ENCODE results near the gene PRPF38A.

PRPF38A gene

GRCh38 chr1:52402860-52403240, 1.6 kb upstream of the PRPF38A start:
- no peak overlapping the region for H3K4me2 ChIP-seq (ENCODE audit: low read length)
- no peak overlapping the region for H3K18ac ChIP-seq (ENCODE audit: low read length)
- no peak overlapping the region for H3K23ac ChIP-seq (ENCODE audit: low read length)
- no peak overlapping the region for H2AFZ ChIP-seq (ENCODE audit: insufficient read depth, low read length, poor library complexity)
- H3K27ac ChIP-seq (ENCODE audit: low read depth, low read length) = no peak overlapping the region
- H3K9ac ChIP-seq (ENCODE audit: low read length) = no peak overlapping the region
- no peaks in the 10 kb centered on the region for H3K79me2 ChIP-seq (ENCODE audit: control insufficient read depth, insufficient read depth, low read length, poor library complexity)
- DNase-seq = no peak
- no peak overlapping the region for H3K14ac ChIP-seq (ENCODE audit: low read length)
- no peak overlapping the region for H2AK5ac ChIP-seq (ENCODE audit: low read length)
- H4K8ac ChIP-seq (ENCODE audit: low read depth, low read length) = no peak overlapping the region
- peaks cover 7 to 18% of the 10 kb centered on the region in 2 experiments for H3K36me3 ChIP-seq (ENCODE audit: control insufficient read depth in 1 of 2, insufficient read depth in 2 of 2, low read length in 2 of 2)
- H4K91ac ChIP-seq (ENCODE audit: low read depth, low read length) = no peak overlapping the region
- no peak overlapping the region for H4K12ac ChIP-seq (ENCODE audit: low read depth, low read length)
- no peaks in the 10 kb centered on the region for H3K27me3 ChIP-seq (ENCODE audit: insufficient read depth, low read length)
- peaks cover 5% of the 10 kb centered on the region for H3K79me1 ChIP-seq (ENCODE audit: low read length)
- peak overlapping the region; percentile 25 for H3K4ac ChIP-seq (ENCODE audit: low read depth, low read length)
- H3K4me1 ChIP-seq (ENCODE audit: control insufficient read depth in 1 of 2, insufficient read depth in 2 of 2, low read length in 2 of 2) = no peaks in the 10 kb centered on the region
- WGBS (ENCODE audit: extremely low coverage, insufficient coverage, insufficient read length) = no CpG with 5 or more reads among the region's 3 CpGs
- no peak overlapping the region for H3K4me3 ChIP-seq (ENCODE audit: low read depth, low read length)
- no peak overlapping the region for H2BK12ac ChIP-seq (ENCODE audit: low read length)
- no peaks in the 10 kb centered on the region for H3K9me3 ChIP-seq (ENCODE audit: insufficient read depth, low read depth, low read length)
- H2BK120ac ChIP-seq (ENCODE audit: insufficient read depth, low read length, poor library complexity) = no peak overlapping the region
- no peak overlapping the region for H2BK5ac ChIP-seq (ENCODE audit: low read depth, low read length, poor library complexity)

DNA sequence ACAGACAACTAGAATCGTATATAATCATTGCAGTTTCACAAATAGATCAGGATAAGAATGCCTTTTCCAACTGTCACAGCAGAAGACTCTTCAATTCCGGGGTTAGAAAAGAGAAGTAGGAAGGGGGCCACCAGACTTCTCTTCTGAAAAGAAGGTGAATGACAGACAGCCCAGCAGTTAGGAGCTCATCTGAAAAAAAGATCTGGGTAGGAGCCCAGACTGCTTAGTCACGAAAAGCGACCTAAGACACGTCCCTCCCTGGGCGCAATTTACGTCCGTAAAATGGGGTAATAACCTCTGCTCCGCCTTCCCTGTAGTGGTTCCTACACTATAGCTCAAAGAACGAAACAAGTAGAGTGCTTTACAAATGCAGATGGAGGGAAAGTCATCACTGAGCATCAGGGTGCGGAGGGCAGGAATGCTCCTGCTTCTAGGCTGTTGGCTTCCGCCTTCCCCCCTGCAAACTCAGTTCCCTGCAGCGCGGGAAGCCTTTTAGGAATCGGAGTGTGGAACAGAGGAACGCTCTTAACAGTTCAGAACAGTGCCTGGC, 761 bp upstream of the PRPF38A start:
- no peak overlapping the region for H3K23ac ChIP-seq (ENCODE audit: low read length)
- peak overlapping the region; percentile 89 for H3K4me3 ChIP-seq (ENCODE audit: low read depth, low read length)
- no peak overlapping the region for H4K8ac ChIP-seq (ENCODE audit: low read depth, low read length)
- peak; percentile 61 to 82 for DNase-seq
- no peak overlapping the region for H3K4ac ChIP-seq (ENCODE audit: low read depth, low read length)
- no peak overlapping the region for H2AK5ac ChIP-seq (ENCODE audit: low read length)
- H3K27ac ChIP-seq (ENCODE audit: low read depth, low read length) = peak overlapping the region; percentile 13
- H3K14ac ChIP-seq (ENCODE audit: low read length) = no peak overlapping the region
- H3K79me2 ChIP-seq (ENCODE audit: control insufficient read depth, insufficient read depth, low read length, poor library complexity) = no peaks in the 10 kb centered on the region
- no peaks in the 10 kb centered on the region for H3K27me3 ChIP-seq (ENCODE audit: insufficient read depth, low read length)
- H3K79me1 ChIP-seq (ENCODE audit: low read length) = peaks cover 5% of the 10 kb centered on the region
- no peak overlapping the region for H4K12ac ChIP-seq (ENCODE audit: low read depth, low read length)
- H2BK120ac ChIP-seq (ENCODE audit: insufficient read depth, low read length, poor library complexity) = no peak overlapping the region
- no peaks in the 10 kb centered on the region for H3K4me1 ChIP-seq (ENCODE audit: control insufficient read depth in 1 of 2, insufficient read depth in 2 of 2, low read length in 2 of 2)
- no peak overlapping the region for H2BK5ac ChIP-seq (ENCODE audit: low read depth, low read length, poor library complexity)
- H4K91ac ChIP-seq (ENCODE audit: low read depth, low read length) = no peak overlapping the region
- no CpG with 5 or more reads among the region's 16 CpGs for WGBS (ENCODE audit: extremely low coverage, insufficient coverage, insufficient read length)
- peak overlapping the region; percentile 84 for H2AFZ ChIP-seq (ENCODE audit: insufficient read depth, low read length, poor library complexity)
- no peaks in the 10 kb centered on the region for H3K9me3 ChIP-seq (ENCODE audit: insufficient read depth, low read depth, low read length)
- H3K18ac ChIP-seq (ENCODE audit: low read length) = peak overlapping the region; percentile 10
- H3K9ac ChIP-seq (ENCODE audit: low read length) = peak overlapping the region; percentile 31
- peak overlapping the region; percentile 74 for H3K4me2 ChIP-seq (ENCODE audit: low read length)
- no peak overlapping the region for H2BK12ac ChIP-seq (ENCODE audit: low read length)
- H3K36me3 ChIP-seq (ENCODE audit: control insufficient read depth in 1 of 2, insufficient read depth in 2 of 2, low read length in 2 of 2) = peaks cover 4 to 21% of the 10 kb centered on the region in 2 experiments

DNA sequence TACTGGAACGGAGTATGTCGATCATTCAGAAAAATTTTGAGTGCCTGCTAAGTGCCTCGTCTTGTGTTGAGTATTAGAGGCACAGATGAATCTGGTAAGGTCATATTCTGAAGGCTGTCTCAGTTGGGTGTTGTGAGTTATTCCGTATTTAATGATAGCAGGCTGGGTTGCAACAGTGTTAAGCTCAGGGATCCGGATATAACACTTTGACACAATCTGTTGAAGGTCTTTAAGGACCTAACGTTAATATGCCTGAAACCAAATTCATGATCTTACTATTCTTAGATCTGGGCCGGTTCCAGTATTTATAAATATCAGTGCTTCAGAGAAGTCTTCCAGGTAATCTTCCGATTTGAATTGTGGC, 555 bp downstream of the PRPF38A start:
- Histone ChIP-seq H3K4me1 (ENCODE audit: control insufficient read depth in 1 of 2, insufficient read depth in 2 of 2, low read length in 2 of 2) (no peaks in the 10 kb centered on the region), H3K18ac (ENCODE audit: low read length) (peak overlapping the region; percentile 80), H4K12ac (ENCODE audit: low read depth, low read length) (peak overlapping the region; percentile 75), H3K4me3 (ENCODE audit: low read depth, low read length) (peak overlapping the region; percentile 85), H2AFZ (ENCODE audit: insufficient read depth, low read length, poor library complexity) (peak overlapping the region; percentile 88), H2BK120ac (ENCODE audit: insufficient read depth, low read length, poor library complexity) (peak overlapping the region; percentile 50), H3K4me2 (ENCODE audit: low read length) (peak overlapping the region; percentile 76), H2AK5ac (ENCODE audit: low read length) (no peak overlapping the region), H4K8ac (ENCODE audit: low read depth, low read length) (peak overlapping the region; percentile 92), H3K36me3 (ENCODE audit: control insufficient read depth in 1 of 2, insufficient read depth in 2 of 2, low read length in 2 of 2) (peaks cover 8 to 23% of the 10 kb centered on the region in 2 experiments), H3K9ac (ENCODE audit: low read length) (peak overlapping the region; percentile 91), H3K9me3 (ENCODE audit: insufficient read depth, low read depth, low read length) (no peaks in the 10 kb centered on the region), H2BK5ac (ENCODE audit: low read depth, low read length, poor library complexity) (peak overlapping the region; percentile 76), H3K27ac (ENCODE audit: low read depth, low read length) (peak overlapping the region; percentile 82), H2BK12ac (ENCODE audit: low read length) (no peak overlapping the region), H3K27me3 (ENCODE audit: insufficient read depth, low read length) (no peaks in the 10 kb centered on the region), H4K91ac (ENCODE audit: low read depth, low read length) (peak overlapping the region; percentile 85), H3K23ac (ENCODE audit: low read length) (no peak overlapping the region), H3K4ac (ENCODE audit: low read depth, low read length) (peak overlapping the region; percentile 65), H3K14ac (ENCODE audit: low read length) (peak overlapping the region; percentile 82), H3K79me1 (ENCODE audit: low read length) (peaks cover 5% of the 10 kb centered on the region), H3K79me2 (ENCODE audit: control insufficient read depth, insufficient read depth, low read length, poor library complexity) (no peaks in the 10 kb centered on the region)
- WGBS (ENCODE audit: extremely low coverage, insufficient coverage, insufficient read length) = no CpG with 5 or more reads among the region's 8 CpGs
- DNase-seq = no peak

DNA sequence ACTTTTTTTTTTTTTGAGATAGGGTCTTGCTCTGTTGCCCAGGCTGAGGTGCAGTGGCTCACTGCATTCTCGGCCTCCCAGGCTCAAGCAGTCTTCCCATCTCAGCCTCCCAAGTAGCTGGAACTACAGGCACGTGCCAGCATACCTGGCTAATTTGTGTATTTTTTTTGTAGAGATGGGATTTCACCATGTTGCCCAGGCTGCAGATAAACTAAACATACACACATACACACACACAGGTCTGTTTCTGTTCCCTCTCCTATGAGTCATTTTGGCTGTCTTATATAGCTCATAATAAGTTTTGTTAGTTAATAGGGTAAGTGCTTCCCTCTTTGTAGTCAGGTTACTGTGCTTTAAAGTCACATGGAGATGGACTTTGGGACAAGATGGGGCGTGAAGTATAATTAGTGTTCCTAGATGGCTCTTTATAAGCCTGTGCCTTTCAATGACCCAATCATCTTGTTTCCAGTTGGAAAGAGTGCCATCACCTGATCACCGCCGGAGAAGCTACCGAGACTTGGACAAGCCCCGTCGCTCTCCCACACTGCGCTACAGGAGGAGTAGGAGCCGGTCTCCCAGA, 9.1 kb downstream of the PRPF38A start:
- Histone ChIP-seq H3K23ac (ENCODE audit: low read length) (no peak overlapping the region), H2AFZ (ENCODE audit: insufficient read depth, low read length, poor library complexity) (no peak overlapping the region), H4K91ac (ENCODE audit: low read depth, low read length) (no peak overlapping the region), H3K79me2 (ENCODE audit: control insufficient read depth, insufficient read depth, low read length, poor library complexity) (no peaks in the 10 kb centered on the region), H2BK120ac (ENCODE audit: insufficient read depth, low read length, poor library complexity) (no peak overlapping the region), H3K4me2 (ENCODE audit: low read length) (no peak overlapping the region), H4K12ac (ENCODE audit: low read depth, low read length) (no peak overlapping the region), H3K14ac (ENCODE audit: low read length) (no peak overlapping the region), H3K9ac (ENCODE audit: low read length) (no peak overlapping the region), H3K4me3 (ENCODE audit: low read depth, low read length) (no peak overlapping the region), H3K18ac (ENCODE audit: low read length) (no peak overlapping the region), H4K8ac (ENCODE audit: low read depth, low read length) (no peak overlapping the region), H2BK12ac (ENCODE audit: low read length) (no peak overlapping the region), H2AK5ac (ENCODE audit: low read length) (no peak overlapping the region), H3K27ac (ENCODE audit: low read depth, low read length) (no peak overlapping the region), H3K4ac (ENCODE audit: low read depth, low read length) (no peak overlapping the region), H3K4me1 (ENCODE audit: control insufficient read depth in 1 of 2, insufficient read depth in 2 of 2, low read length in 2 of 2) (no peaks in the 10 kb centered on the region), H3K9me3 (ENCODE audit: insufficient read depth, low read depth, low read length) (no peaks in the 10 kb centered on the region), H3K36me3 (ENCODE audit: control insufficient read depth in 1 of 2, insufficient read depth in 2 of 2, low read length in 2 of 2) (peaks cover 32 to 57% of the 10 kb centered on the region in 2 experiments), H2BK5ac (ENCODE audit: low read depth, low read length, poor library complexity) (no peak overlapping the region), H3K79me1 (ENCODE audit: low read length) (no peaks in the 10 kb centered on the region), H3K27me3 (ENCODE audit: insufficient read depth, low read length) (no peaks in the 10 kb centered on the region)
- DNase-seq = peak; percentile 69 to 75
- no CpG with 5 or more reads among the region's 10 CpGs for WGBS (ENCODE audit: extremely low coverage, insufficient coverage, insufficient read length)

All from trophoblast cell (in vitro differentiated cells and primary cell).